Gastroesophageal sphincter (tissue), 4 donors: ENCODE data around the gene KCTD19. TPM values are rescaled to one million over a fixed set of nuclear protein-coding genes. Genes with fewer than 3 reads are reported as not detected.

Source experiments
- ATAC-seq: fragments of 150-250 bp; one replicate; pipeline ENCODE4 v1.9.1; 2016; ENCODE audit warnings: mild to moderate bottlenecking, moderate library complexity
- H3K27ac ChIP-seq, 4 donors: fragments of 200-600 bp; sonication (generic) in 3 of 4; 1 replicate in 3 of 4; 2 replicates in 1 of 4; pipeline ENCODE4 v1.5.1; 2016 to 2019
- H3K27me3 ChIP-seq: fragments of 200-600 bp; sonication (generic); one replicate; pipeline ENCODE4 v1.5.1; 2019
- H3K36me3 ChIP-seq, 2 donors: fragments of 200-600 bp; sonication (generic); one replicate each; pipeline ENCODE4 v1.5.1; 2019; ENCODE audit warnings: control low read depth in 1 of 2
- H3K4me1 ChIP-seq, 3 donors: fragments of 200-600 bp; sonication (generic); 1 replicate in 2 of 3; 2 replicates in 1 of 3; pipeline ENCODE4 v1.5.1; 2016 to 2019; ENCODE audit warnings: control low read depth in 2 of 3
- H3K4me3 ChIP-seq, 2 donors: fragments of 200-600 bp; sonication (generic); one replicate each; pipeline ENCODE4 v1.5.1; 2019; ENCODE audit warnings: mild to moderate bottlenecking in 1 of 2, moderate library complexity in 1 of 2
- H3K9me3 ChIP-seq, 3 donors: fragments of 200-600 bp; sonication (generic); one replicate each; pipeline ENCODE4 v1.5.1; 2017 to 2019; ENCODE audit warnings: control low read depth in 2 of 3
- CTCF ChIP-seq, 4 experiments: fragments of 200-600 bp in 2 of 4; fragments of 450-650 bp in 2 of 4; sonication (generic) in 1 of 4; IDR thresholded peaks; one replicate each; pipeline ENCODE4 v1.5.1; 2017 to 2019; ENCODE audit warnings: antibody characterized with exemption in 4 of 4, mild to moderate bottlenecking in 2 of 4, moderate library complexity in 2 of 4
- EP300 ChIP-seq: sonication (generic); formaldehyde crosslinking; IDR thresholded peaks from one replicate; pipeline ENCODE4 v1.6.1; 2017; ENCODE audit warnings: antibody characterized with exemption, mild to moderate bottlenecking
- POLR2A ChIP-seq, 2 donors: fragments of 450-650 bp; IDR thresholded peaks; one replicate each; pipeline ENCODE4 v1.6.1; 2017; ENCODE audit warnings: antibody characterized with exemption in 2 of 2, mild to moderate bottlenecking in 2 of 2, moderate library complexity in 1 of 2
- POLR2AphosphoS5 ChIP-seq: sonication (generic); formaldehyde crosslinking; IDR thresholded peaks from one replicate; pipeline ENCODE4 v1.6.1; 2017; ENCODE audit warnings: antibody characterized with exemption
- WGBS, 2 donors: methylation state at CpG; one replicate each; pipeline ENCODE4 v1.1.5; 2018; ENCODE audit warnings: low coverage in 1 of 2; 5-methylcytosine and 5-hydroxymethylcytosine counted together
- total RNA-seq, 4 donors: library from RNA; depleted of rRNA; stranded (reverse); fragments of >200 nt; gene quantifications; one replicate each; pipeline ENCODE4 v1.1.0, GENCODE V29; 2016

The KCTD19 gene
- total RNA-seq, 4 donors from 2014 or later: 0.13 to 0.19 TPM; not detected in 2

DNA sequence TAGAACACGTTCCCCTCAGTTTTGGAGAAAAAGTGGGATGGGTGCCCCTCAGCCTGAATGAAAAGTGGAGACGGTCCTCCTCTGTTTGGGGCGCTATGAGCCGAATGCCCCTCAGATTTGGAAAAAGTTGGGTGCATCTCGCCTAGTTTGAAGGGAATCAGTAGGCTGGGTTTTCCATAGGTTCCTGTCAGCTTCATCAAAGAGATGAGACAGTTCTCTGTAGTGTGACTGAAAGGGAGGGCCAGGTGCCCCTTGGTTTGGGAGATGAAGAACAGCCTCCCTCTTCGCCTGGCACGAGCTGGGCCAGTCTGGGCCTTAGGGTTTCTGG is 78.5 kb downstream of the KCTD19 start:
- Histone ChIP-seq H3K27ac (peak overlapping the region in 3 of 4 donors; percentile 83 to 87 (median 86)), H3K9me3 (no peaks in the 10 kb centered on the region), H3K36me3 (no peaks in the 10 kb centered on the region), H3K4me1 (peaks cover 0 to 62% (median 38%) of the 10 kb centered on the region in 3 donors), H3K27me3 (peaks cover 45% of the 10 kb centered on the region), H3K4me3 (peak overlapping the region; percentile 31 to 80)
- ATAC-seq: no peak
- TF ChIP-seq EP300 (no peak), POLR2A (IDR thresholded peaks at IDR 0.05) (no peak), POLR2AphosphoS5 (no peak), CTCF (IDR thresholded peaks at IDR 0.05) (no peak)
- WGBS, 2 donors: 0 to 5% methylated on average over 3 to 7 of the region's 7 CpGs

- TF ChIP-seq CTCF (IDR thresholded peaks at IDR 0.05): peak in 2 of 4 experiments; percentile 15 to 25
- peak; percentile 57 for TF ChIP-seq POLR2AphosphoS5
- no peak for TF ChIP-seq EP300
- TF ChIP-seq POLR2A (IDR thresholded peaks at IDR 0.05): peak; percentile 72 to 78
- H3K36me3 ChIP-seq: no peaks in the 10 kb centered on the region
- H3K4me1 ChIP-seq: peaks cover 0 to 67% (median 38%) of the 10 kb centered on the region in 3 donors
- H3K27me3 ChIP-seq: peaks cover 39% of the 10 kb centered on the region
- WGBS, 2 donors: 0% methylated on average over 1 to 3 of the region's 60 CpGs
- H3K27ac ChIP-seq: peak within 1 kb of the TSS; percentile 3 to 87 (median 84)
- peak; percentile 89 for ATAC-seq
- H3K4me3 ChIP-seq: peak within 1 kb of the TSS; percentile 54 to 80
- no peaks in the 10 kb centered on the region for H3K9me3 ChIP-seq
Observed at GRCh38 chr16:67247192-67248072, 79.1 kb downstream of the KCTD19 start, which contains the start of gene FHOD1. Gene FHOD1, minus strand, starts transcription at chr16:67247481. Its CDS starts 71 bp downstream, at chr16:67247410.

DNA sequence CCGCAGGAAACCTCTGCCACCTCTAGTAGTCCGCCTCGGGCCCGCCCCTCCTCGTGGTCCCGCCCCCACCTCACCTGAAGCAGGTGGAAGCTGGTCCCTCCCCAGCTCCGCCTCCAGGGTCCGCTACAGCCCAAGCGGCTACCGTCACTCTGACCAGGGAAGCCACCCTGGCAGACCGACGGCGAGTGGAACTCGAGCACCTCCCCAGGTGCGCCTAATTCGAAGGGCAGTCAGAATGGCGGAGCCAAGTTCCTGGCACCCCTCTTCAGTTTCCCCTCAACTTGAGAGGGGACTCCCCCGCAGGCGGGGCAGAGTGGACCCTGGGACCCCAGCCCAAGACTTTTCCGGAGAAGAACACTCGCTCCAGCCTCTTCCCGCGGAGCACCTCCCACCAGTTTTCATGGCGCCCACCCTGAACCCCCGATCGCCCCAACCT is 79.8 kb downstream of the KCTD19 start:
- peak overlapping the region; percentile 54 to 80 for H3K4me3 ChIP-seq
- 0% methylated on average over 7 of the region's 26 CpGs; no CpG with 5 or more reads in 1 of the 2 donors for WGBS, 2 donors

GRCh38 chr16:67246081-67246755 is 80.3 kb downstream of the KCTD19 start:
- H3K4me3 ChIP-seq: peak overlapping the region; percentile 54 to 80
- ATAC-seq: peak; percentile 41
- peak; percentile 15 for TF ChIP-seq POLR2AphosphoS5
- TF ChIP-seq CTCF (IDR thresholded peaks at IDR 0.05): peak in 3 of 4 experiments; percentile 24 to 52 (median 41)
- no peak for TF ChIP-seq EP300
- H3K9me3 ChIP-seq: no peaks in the 10 kb centered on the region
- peaks cover 29% of the 10 kb centered on the region for H3K27me3 ChIP-seq
- H3K4me1 ChIP-seq: peaks cover 0 to 79% (median 39%) of the 10 kb centered on the region in 3 donors
- H3K27ac ChIP-seq: peak overlapping the region; percentile 3 to 87 (median 84)
- H3K36me3 ChIP-seq: no peaks in the 10 kb centered on the region
- 0% methylated on average over 1 of the region's 48 CpGs; no CpG with 5 or more reads in 1 of the 2 donors for WGBS, 2 donors

More for the DNA sequence above, 79.8 kb downstream of the KCTD19 start:
- Histone ChIP-seq H3K36me3 (no peaks in the 10 kb centered on the region), H3K27me3 (peaks cover 32% of the 10 kb centered on the region), H3K9me3 (no peaks in the 10 kb centered on the region), H3K27ac (peak overlapping the region; percentile 3 to 87 (median 84)), H3K4me1 (peaks cover 0 to 73% (median 38%) of the 10 kb centered on the region in 3 donors)
- no peak for TF ChIP-seq EP300
- no peak for TF ChIP-seq POLR2AphosphoS5
- no peak for TF ChIP-seq CTCF (IDR thresholded peaks at IDR 0.05)
- TF ChIP-seq POLR2A (IDR thresholded peaks at IDR 0.05): no peak
- no peak for ATAC-seq
